HuH-7 (cell line): ENCODE results near the gene ZFP1.
A peak's percentile ranks its signal among the peaks of the same experiment; 100 is the strongest.

Source experiments
- DNase-seq: peaks from one replicate; pipeline ENCODE4 v3.0.0; 2011; ENCODE audit warnings: low spot score

Gene ZFP1

DNA sequence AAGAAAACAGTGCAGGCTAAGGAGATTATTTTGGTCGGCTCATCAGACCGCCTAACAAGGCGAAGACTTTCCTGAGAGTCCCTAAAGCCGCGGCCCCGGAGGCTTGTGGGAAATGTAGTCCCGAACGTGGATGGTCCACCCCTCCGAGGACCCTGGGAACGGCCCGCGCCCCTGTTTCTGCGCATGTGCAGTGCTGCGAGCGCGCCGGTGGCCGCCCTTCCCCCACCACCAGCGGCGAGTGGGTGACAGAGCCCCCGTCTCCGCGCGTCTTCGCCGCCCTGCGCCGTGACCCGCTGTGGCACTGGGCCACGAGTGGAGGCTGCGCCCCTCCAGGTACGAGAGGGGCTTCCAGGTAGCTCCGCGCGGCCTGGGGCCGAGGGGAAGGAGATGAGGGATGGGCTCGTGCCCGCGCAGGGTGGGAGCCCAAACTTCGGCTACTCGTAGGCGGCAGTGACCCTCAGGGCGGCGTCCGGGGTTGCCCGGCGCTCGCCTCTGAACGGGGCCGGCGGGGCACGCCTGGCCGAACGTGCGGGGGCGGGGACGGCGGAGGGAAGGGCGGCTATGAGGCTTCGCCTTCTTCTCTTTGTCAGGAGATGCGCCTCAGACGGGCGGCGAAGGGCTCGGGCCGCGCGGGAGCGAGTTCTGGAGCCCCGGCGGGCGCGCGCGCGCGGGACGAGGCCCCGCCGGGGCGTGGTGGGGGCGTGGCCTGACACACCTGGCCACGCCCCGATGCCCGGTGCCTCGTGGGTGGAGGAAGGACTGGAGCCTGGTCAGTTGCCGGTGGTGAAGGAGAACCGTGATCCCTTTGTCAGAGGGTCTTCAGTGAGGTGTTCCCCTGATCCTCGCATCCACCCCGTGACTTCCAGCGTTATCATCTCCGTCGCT lies at the start of gene ZFP1:
Gene ZFP1, plus strand, starts transcription at position 214 of the 885 bp plus-strand sequence. CDS start 4,428 bp downstream, outside the sequence.
- DNase-seq: peak; percentile 95

DNA sequence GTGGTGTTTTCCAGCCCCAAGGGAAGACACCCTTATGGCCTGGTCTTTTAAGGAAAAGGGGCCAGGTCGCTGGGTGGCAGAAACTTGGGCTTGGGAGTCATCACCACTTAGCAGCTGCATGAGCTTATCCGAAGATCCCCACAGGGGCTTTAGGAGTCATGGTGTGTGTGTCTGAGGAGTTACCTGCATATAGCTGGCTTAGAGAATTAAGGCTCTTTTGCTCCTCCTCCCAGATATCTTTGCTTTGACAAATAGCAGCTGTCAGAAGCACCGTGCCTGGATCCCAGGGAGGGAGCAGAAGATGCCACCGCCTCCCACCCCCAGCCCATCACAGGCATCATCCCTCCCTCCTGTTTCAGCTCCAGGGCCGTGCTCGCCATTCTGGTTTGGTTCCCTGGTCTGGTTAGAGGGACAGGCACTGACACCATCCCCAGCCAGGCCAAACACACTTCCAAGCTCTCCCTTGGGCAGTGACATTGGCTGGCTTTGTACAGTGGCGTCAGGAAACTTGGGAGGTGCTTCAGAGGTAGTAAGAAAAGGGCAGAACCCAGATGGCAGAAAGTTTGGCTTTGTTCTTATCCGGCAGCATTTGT lies 49.2 kb upstream of the ZFP1 start:
- no peak for DNase-seq

DNA sequence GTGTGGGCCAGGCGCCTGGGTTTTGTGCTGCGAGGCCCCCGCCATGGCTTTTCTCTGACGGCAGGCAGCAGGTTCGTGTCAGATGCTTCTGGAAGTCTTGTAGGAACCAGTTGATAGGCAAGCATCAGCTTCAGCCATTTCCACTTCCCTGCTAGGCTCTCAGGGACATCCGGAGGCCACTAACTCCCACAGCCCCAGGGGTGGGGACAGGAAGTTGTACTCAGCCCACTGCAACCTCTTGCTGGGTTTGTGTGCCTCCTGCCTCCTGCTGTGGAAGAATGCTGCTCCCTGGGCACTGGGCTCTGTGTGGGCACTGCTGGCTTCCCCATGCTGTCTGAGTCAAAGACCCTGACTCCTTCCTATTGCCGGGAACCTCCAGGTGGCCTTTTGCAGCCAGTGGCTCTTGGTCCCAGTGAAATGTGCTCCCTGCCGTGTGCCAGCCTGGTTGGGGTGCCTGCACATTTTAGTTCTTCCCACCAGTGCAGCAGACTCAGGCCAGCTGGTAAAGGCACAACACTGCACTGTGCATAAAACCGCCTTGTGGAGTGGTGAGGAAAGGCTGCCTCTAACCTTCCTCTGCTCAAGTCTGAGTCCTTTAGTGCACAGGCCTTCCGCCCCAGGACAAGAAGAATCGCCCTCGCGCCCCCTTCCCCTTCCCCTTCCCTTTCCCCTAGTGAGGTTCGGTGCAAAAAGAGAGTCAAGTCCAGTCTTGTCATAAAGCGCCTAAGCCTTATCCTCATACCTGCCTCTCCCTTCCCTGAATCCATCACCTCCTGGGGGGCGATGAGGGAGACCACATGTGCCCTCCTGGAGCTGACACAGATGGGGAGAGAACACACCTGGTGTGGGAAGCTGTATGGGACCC lies 48.4 kb upstream of the ZFP1 start:
- no peak for DNase-seq

DNA sequence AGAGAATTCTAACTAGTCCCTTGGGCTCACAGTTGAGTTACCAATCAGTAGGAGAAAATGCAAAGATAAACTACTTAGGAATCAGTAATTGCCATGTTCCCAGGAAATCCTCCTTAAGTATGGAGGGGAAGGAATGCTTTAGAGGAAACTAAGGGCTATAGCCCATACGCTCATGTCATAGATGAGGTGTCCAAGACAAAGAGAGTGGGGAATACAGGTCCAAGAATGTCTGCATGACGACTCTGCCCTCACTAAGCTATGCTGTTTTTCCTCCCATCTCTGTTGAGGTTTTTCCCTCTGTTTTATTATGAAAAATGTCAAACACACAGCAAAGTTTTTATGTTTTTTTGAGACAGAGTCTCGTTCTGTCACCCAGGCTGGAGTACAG lies 47.7 kb upstream of the ZFP1 start:
- DNase-seq: no peak

DNA sequence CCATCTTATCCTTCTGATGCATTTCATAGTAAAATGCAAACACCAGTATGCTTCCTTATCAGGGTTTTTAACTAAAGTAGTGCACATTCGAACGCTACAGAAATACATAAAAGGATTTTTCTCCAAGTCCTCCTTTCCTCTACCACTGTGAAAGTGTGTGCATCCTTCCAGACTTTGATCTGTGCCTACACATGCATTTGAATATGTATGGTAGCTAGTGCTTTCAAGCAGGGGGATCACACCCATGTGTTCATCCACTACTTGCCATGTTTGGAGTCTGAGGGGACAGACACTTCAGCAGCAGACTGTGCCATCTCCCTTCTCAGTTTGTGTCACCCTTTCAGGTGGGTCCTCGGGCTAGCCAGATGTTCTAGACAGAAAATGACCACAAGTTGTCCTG lies 46.7 kb upstream of the ZFP1 start:
- DNase-seq: no peak

DNA sequence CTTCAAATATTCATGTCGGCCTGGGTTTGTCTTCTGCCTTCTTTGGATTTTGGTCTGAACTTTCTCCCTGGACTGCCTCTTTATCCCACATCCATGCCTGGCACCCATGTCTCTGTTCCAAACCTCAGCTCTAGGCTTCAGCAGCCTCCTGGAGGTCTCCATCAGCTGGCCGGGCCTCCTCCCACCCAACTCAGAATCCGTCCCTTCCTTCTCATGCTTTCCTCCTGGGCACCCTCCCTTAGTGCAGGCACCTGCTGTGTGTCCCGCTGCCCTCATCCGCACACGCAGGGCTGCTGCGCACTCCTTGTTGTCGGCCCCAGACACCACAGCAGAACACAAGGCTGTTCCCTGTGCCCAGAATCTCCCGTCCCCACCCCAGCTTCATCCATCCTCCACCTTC lies 45.7 kb upstream of the ZFP1 start:
- no peak for DNase-seq

DNA sequence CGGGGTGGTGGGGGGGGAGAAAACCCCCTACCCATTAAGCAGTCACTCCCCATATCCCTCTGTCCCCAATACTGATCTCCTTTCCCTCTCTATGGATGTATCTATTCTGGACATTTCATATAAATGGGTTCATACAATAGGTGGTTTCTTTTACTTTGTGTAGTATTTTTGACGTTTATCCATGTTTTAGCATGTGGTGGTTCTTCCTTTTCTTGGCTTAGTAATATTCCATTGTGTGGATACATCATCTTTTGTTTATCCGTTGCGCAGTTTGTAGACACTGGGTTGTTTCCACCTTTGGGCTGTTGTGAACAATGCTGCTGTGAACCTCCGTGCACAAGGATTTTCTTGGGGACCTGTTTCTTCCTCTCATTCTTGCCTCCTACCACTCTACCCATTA lies 44.3 kb upstream of the ZFP1 start:
- no peak for DNase-seq

DNA sequence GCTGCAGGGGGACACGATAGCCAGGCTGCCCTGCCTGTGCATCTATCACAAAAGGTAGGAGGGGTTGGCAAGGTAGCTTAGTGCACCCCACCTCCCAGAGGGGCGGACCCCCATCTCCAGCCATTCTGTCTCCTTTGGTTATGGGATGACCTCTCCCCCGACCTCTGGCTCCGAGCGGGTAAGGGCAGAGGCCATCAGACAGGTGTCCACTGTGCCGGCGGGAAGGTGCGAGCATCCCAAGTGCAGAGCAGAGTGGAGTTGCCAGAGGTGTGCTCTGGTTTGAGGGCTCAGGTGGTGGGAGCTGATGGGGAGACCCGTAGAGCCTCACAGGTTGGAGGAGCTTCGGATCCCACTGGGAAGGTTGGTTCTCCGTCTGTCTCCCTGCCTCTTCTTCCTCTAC lies 43.5 kb upstream of the ZFP1 start:
- no peak for DNase-seq

DNA sequence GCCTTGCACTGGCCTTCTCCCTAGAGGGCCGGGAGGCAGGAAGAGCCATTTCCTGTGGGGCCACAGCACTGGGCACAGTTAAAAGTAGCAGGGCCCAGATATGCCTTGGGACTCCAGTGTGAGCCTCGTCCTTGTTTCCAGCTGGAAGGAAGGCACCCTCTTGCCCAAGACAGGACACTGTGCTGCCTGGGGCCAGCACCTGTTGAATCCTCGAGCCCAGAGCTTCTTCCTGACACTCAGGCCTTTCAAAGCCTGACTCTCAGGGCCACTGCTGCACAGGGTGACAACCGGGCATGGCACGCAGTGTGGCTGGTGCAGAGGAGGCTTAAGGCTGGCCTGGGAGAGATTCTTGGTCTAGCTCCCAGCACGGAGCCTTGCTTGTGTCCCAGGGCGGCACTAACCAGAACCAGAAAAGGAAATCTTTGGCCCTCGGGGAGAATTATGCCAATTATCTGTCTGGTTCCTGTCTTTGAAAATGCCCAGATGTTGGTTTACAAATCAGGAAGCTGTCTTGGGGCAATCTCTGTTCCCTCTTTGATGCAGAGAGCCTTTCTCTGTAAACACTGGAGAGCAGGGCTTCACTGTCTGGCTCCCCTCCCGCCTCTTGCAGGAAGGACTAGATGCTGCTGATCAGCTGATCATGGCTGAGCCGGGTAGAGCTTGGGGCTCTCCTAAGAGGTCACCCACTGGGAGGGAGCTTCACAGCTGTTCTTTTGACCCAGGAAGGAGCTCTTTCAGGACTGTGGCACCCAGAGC lies 42.8 kb upstream of the ZFP1 start:
- no peak for DNase-seq

DNA sequence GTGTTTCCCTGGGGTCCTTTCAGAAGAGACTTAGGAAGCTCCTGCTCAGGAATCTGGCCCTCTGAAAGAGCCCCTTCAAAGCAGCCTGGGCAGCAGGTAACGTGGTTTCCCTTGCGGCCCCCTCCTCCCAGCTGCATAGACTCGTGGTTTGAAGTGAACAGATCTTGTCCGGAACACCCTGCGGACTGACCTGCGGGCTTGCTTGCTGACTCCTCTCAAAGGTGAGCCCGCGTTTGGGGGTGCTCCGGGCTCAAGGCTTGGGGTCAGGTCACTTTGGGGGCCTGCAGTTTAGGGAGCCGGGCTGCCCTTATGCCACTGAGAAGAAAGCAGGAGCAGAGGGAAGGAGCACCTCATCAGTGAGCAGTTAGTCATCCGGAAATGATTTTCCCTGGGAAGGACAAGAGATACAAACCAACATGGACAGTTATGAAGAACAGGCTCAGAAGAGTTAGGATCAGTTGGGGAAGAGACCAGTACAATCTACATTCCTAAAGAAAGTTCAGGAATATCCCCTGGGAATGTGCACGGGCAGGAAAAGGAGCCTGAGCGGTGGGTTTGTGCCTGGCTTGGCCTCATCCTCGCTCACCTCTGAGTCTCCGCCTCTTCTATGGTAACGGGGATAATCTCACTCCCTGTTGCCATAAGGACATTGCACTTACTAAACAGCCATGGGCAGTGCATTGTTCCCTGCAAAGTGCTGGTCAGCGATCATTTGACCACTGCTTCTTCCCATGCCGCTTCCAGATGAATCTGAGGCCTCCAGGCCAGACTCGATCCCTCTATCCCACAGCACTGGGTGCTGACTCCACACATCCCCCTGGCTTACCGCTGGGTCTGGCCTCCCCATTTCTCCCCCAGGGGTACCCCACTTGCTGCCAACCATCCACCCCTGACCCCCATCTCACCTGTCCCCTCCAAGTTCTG lies 41.7 kb upstream of the ZFP1 start:
- DNase-seq: no peak

DNA sequence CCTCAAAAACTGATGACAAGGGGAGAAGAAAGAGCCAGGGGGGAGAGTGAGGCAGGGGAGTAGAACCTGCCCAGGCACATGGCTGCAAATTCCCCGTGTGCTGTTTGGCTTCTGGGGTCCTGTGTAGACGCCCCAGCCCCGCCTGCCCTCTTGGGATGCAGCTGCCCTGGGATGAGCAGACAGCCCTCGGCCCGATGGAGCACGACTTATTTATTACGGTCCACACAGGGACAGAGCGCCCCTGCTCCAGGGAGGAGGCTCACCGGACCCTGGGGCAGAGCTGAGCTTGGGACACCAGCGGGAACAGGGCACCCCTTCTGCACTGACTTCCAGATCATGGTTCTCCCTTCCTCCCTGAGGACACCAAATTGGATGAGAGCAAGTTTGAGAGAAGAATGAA lies 40.8 kb upstream of the ZFP1 start:
- no peak for DNase-seq

DNA sequence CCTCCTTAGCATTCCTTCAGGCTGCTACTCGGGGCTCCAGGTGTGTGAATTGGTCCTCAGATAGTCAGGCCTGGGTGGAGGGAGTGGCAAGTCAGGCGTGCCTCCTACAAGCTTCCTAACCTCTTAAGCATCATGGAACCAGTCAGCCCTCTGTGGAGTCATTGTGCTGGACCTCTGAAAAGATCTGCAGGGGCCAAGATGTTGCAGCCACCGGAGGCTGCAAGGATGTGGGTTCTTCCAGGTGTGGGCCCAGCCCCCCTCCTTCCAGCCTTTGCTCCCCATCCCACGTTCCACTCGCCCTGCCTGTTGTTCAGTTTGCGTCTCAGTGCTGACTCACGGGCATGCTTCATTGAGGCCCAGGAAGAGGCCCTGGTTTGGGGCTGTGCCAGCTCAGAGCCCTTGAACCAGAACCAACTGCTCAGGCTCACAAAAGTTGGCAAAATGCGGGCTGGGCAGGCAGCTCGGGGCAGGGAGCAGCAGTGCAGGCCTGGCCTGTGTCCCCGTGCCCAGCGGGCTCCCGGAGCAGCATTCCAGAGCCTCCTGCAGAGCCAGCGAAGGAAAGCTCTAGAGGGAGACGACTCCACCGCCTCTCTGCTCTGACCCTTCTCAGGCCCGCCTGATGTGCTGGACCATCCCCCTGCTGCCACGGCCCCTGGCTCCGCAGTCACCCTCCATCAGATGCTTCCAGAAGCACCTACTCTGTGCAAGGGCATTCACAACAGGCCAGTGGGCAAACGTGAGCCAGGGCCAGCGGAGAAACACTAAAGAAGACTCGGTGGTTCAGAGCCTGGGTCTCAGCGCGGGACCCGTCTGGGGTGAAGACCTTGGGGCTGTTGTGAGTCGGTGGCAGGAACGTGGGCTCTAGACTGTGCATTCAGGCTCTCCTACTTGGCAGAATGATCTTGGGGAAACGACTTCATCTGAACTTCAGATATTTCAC lies 39.3 kb upstream of the ZFP1 start:
- no peak for DNase-seq

DNA sequence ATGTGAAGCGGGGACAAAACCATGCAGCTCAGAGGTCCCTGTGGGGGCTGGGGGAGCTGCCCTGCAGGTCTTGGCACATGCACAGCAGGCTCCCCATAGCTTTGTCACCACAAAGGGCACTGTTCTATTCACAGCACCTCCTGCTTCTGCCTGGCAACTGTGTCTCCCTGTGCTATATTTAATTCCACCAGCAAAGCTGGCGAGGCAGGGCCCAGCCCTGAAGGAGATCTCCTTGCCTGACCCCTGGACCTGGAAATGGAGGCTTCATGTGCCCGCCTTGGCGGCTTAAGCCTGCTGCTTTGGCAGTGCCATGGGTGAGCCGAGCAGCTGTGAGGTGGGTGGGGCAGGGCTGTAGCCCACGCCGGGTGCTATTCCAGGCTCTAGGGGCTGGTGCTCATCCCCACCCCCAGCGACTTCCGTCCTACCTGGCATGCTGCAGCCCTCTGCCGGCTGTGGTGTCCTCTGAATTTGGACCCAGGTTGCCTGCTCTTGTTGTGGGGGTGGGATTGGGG lies 38.5 kb upstream of the ZFP1 start:
- no peak for DNase-seq

DNA sequence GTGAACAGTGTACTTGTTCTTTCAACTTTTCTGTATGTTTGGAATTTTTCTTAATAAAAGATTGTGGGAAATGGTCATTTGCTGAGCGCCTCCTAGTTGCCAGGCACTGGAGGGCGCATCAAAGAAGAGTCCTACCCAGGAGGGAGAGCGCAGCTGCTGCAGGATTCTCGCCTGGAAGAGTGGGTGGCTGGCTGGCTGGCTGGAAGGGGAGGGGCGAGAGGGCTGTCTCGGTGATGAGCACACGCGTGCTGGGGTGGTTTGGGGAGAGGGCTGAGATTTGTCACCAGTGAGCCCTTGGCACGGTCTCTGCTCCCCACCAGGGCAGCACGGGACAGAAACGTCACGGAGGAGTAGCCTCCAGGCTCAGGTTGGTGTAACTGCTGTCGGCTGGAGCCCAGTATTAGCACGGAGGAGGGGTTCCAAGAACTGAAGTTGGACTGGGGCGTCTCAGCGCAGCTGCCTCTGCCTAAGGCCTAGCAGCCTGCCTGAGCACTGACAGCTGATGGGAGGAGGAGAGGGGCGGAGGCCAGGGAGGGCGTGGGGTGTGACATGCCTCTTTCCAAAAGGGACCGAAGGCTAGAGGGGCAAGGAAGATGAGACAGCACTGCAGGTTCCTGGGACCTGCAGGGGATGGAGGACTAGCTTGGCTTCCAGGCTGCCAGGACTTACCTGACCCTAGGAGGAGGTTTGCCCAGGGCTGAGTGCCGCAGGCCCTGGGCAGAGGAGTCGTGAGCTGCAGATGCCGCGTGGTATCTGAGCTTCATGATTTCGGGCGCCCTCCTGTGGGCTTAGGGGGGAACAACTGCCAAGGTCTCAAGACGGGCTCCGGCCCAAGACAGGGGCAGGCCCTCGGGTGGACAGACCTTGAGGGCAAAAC lies 37.4 kb upstream of the ZFP1 start:
- DNase-seq: peak; percentile 92

DNA sequence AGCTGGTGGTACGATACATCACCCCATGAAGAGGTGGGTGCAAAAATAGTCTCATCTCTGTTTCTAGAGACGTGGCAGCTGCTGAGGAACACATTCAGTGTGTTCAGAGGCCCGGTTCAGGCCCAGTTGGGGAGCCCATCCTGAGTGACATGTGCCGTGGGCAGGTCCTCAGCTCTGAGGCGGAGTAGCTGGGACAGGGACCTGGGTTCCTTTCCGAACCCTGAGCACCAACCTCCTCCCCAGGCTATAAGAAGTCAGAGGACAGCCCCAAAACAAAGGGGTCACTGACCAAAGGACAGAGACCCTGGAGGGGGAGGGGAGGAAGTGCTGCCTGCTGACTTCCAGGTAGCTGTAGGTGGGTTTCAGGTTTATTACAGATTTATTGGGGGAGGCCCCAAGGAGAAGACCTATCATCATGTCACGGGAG lies 36.8 kb upstream of the ZFP1 start:
- DNase-seq: no peak

DNA sequence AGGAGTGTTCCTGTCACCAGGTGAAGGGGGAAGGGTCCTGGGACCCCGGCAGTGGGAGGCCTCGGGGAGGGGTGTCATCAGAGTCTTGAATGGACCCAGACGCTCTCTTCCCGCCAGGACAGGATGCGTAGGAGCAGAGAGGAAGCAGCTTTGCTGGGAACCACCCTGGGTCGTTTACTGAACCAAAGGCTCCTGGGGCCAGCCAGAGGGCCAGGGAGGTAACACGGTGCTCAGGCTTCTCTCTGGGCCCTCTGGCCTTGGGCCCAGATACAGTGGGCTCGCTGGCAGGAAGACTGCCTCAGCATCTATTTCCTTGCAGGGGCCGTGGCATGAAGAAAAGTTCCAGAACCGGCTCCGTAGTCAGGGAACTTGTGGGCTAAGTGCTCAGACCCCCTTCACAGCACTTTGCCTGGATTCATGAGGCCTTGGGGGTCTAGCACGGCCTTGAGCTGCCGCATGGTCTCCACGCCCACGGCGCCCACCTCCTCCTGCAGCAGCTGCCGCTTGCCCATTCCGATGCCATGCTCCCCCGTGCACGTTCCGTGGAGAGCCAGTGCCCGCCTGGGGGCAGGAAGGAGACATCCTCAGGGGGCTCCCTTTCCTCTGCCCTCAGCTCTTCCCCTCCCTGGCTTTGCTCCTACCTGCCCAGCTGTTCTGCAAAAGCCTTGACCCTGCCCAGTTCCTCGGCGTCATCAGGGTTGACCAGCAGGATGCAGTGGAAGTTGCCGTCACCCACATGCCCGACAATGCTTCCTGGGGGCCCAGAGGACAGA lies 36.2 kb upstream of the ZFP1 start:
- DNase-seq: no peak

DNA sequence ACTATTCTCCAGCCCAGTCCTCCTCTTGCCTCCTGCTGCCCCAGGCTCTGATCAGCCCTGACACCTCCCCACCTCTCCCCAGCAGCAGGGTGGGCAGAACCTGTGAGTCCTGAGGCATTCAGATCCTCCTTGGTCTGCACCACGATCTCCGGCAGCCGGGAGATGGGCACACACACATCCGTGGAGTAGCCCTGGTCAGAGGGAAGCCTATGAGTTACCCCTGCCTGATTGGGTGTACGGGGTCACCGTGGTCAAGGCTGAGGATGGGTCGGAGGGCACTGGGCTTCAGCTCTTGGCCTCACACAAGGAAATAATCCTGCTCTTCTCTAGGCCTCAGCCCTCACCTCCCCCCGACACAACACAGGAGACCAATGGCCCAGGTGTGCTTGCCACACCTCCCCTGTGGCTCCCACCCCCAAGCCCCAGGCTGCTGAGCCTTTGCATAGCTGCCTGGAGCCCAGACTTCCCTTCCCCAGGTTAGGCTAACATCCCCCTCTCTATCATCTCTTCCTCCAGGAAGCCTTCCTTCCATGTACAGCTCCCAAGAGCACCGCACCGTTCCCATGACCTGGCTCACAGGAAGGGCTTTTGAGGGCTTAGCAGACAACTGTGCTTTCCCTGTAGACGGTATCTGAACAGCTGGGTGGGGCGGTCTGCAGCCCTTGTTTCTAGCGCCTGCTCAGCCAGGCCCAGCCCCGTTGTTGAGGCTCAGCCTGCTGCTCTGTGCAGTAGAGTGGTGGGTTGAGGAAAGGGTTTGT lies 35.4 kb upstream of the ZFP1 start:
- no peak for DNase-seq
